ENCODE data around the gene JUP.

Gene JUP

GRCh38 chr17:41758601-41759000, 27.9 kb downstream of the JUP start:
- no peak for DNase-seq (ENCODE audit: low read depth)

GRCh38 chr17:41754066-41754465, 32.4 kb downstream of the JUP start:
- DNase-seq (ENCODE audit: low read depth): no peak

DNA sequence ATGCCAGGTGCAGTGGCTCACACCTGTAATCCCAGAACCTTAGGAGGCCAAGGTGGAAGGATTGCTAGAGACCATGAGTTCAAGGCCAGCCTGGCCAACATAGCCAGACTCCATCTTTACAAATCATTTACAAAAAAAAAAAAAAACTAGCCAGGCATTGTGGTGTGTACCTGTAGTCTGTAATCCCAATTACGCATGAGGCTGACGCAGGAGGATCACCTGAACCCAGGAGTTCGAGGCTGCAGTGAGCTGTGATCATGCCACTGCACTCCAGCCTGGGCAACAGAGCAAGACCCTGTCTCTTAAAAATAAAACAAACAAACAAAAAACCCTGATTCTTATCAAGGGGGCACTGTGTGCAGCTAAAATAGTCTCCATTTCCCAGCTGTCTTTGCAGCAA, 35.2 kb downstream of the JUP start:
- no peak for DNase-seq (ENCODE audit: low read depth)

GRCh38 chr17:41750862-41751261, 35.6 kb downstream of the JUP start:
- no peak for DNase-seq (ENCODE audit: low read depth)

DNA sequence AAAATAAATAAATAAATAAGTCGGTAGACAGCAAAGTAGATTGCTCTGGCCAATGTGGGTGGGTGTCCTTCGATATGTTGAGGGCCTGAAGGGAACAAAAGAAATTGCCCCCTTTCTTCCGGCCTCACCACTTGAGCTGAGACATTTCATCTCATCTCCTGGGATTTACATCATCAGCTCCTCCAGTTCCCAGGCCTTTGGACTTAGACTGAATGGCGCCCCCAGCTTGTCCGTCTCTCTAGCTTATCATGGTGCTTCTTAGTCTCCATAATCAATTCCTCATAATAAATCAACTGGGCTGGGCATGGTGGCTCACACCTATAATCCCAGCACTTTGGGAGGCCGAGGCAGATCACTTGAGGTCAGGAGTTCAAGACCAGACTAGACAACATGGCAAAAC, 38.2 kb downstream of the JUP start:
- no peak for DNase-seq (ENCODE audit: low read depth)

DNA sequence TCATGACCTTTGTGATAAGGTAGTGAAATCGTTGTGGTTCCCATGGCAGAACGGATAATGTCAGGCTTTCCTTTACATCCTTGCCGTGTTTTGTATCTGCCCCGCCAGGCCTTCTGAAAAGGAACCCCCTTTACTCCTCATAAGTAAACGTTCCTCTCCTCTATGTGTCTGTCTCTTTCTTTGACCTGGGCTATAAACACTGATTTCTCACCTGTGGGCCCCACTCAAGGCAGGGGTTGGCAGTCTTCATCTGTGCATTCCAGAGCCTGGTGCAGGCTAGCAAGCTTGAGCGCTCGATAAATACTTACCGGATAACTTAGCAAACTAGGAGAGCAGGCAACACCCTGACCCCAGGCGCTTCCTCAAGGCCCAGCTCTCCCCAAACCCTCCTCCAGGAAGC, 44.8 kb downstream of the JUP start:
- DNase-seq (ENCODE audit: low read depth): no peak

DNA sequence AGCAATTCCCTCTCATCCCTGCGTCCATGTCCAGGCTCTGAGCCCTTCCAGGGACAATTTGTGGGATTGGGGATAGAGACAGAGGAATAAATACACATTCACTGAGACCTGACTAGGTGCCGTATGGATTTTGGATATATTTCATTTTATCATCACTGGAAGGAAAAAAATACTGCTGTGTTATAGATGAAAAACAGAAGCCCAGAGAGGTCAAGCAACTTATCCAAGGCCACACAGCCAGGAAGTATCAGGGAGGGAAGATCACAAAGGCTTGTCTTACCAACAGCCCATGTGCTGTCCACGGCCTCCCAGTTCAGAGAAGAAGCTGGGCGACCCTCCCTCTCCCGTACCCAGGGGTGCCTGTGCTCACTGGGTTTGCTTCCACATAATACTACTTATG, 46.0 kb downstream of the JUP start:
- DNase-seq (ENCODE audit: low read depth): no peak

- DNase-seq (ENCODE audit: low read depth): no peak
Measured at GRCh38 chr17:41739661-41740352, 46.7 kb downstream of the JUP start.

DNA sequence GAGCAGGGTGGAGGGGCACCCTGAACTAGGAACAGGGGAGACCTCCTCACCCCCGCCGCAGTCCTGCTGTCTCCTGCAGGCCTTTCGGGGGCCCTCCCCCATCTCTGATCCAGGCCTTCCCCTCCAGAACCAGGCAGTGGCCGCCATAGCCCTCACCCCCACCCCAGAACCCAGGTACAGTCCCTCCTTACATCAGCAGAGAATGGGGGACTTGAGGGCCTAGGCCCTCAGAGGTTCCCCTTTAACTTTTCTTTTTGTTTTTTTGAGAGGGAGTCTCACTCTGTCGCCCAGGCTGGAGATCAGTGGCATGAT, 47.8 kb downstream of the JUP start:
- DNase-seq (ENCODE audit: low read depth): no peak

GRCh38 chr17:41738077-41738800, 48.3 kb downstream of the JUP start:
- DNase-seq (ENCODE audit: low read depth): peak; percentile 71

DNA sequence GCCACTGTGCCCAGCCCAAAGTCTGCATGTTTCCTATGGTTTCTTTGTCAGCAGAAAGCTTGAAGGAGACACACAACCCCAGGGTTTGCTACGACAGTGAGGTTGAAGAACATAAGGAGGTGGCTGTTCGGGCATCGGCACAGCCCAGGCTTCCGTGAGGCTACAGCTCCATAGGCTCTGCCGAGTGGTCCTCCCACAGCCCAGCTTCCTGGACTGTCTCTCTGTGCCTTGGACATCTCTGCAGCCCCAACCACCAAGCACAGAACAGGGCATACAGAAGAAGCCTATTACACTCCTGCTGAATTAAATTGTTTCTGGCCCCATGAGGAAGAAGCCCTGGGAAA, 48.9 kb downstream of the JUP start:
- no peak for DNase-seq (ENCODE audit: low read depth)

DNA sequence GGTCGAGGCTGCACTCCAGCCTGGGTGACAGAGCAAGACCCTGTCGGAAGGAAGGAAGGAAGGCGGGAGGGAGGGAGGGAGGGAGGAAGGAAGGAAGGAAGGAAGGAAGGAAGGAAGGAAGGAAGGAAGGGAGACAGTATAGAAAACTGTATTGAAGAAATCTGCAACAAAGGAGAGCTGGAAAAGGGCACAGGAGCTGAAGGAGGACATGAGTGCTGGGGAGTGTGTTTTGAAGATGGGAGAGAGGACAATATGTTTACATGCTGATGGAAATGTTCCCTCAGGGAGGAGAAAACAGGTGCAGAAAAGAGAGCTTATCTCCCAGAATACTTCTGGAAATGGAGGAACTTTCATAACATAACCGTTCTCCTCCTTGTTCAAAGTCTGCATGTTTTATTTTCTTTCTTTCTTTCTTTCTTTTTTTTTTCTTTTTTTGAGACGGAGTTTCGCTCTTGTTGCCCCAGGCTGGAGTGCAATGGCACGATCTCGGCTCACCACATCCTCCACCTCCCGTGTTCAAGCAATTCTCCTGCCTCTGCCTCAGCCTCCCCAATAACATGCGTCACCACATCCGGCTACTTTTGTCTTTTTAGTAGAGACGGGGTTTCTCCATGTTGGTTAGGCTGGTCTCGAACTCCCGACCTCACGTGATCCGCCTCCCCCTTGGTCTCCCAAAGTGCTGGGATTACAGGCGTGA, 49.4 kb downstream of the JUP start:
- no peak for DNase-seq (ENCODE audit: low read depth)

DNA sequence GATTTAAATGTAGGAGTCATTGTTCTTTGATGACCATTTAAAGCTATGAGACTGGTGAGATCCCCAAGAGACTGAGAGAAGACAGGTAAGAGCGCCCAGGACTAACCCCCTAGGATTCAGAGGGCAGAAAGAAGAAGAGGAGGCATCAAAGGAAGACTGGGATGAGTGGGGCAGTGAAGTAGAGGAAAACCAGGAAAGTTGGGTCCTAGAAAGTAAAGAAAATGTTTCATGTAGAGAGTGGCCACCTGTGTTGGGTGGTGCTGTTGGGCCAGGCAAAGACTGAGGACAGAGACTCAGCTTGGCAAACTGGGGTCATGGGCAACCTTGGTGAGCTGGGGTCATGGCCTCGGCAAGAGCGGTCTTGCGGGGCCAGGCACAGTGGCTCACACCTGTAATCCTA, 50.8 kb downstream of the JUP start:
- no peak for DNase-seq (ENCODE audit: low read depth)

DNA sequence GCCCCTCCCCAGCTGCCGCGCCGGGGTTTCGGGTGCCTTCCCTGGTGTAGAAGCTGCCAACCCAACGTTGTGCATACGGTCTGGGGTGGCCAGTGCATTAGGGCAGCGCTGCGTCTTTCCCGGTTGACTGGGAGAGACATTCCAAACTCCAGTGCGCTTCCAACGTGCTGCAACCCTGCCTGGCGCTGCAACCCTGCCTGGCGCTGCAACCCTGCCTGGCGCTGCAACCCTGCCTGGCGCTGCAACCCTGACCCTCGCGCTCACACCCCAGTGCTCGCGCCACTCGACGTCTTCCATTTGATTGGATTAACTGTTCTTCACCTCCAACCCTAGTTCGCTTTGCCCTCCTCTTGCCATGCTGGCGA, 51.6 kb downstream of the JUP start:
- DNase-seq (ENCODE audit: low read depth): no peak

DNA sequence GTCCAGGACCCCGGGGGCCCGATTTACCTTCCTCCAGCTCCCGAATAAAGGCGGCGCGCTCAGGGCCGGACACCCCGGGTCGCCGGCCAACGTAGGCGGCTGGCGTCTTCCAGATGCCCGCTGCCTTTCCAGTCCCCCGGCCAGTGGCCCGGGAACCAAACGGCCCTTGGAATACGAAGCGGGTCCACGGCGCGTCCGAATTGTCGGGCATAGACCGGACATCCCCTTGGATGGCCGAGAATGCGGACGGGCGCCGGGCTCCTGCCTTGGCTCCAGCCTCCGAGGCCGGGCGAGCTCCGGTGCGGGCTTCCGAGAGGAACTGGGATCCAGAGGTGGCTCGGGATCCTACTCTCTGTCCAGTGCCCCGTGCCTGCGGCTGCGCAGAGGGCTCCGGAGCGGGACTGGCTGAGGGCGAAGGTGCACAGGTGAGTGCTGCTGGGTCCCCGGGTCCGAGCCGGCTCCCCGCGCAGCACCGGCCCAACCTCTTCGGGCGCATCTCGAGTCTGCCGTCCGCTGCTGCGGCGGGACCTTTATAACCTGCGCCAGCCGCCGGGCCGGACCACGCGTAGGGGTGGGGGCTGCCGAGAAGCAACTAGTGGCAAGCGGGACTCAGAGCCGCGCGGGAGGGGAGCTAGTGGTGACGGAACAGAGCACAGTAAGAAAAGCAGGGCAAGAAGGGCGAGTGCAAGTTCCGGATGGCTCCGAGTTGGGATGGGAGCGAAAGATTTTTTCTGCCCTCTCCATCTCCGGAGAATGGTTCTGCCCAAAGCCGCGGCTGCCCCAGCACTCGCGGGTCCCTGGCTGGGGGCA, 52.2 kb downstream of the JUP start, which contains the start of gene HAP1:
HAP1 (minus strand) TSS at position 505 of the 810 bp plus-strand sequence; CDS start at position 496, 9 bp downstream.
- no peak for DNase-seq (ENCODE audit: low read depth)

- DNase-seq (ENCODE audit: low read depth): no peak
Measured at GRCh38 chr17:41733348-41734138, 53.0 kb downstream of the JUP start.

DNA sequence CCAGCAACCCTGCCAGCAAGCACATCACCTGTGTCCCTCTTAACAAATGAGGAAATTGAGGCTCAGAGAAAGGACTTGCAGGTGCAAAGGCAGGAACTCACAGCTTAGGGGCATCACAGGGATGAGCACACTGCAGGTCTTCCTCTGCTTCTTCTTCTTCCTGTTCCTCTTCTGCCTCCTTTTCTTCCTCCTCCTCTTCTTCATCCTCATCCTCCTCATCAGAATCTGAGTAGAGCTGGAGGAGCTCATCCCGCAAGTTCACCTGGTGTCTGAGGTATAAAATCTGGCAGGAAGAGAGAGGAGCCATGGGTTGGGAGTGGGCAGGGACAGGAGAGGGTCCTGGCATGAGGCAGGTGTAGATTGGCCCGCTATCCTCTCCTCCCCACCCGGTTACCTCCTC, 54.7 kb downstream of the JUP start:
- no peak for DNase-seq (ENCODE audit: low read depth)

DNA sequence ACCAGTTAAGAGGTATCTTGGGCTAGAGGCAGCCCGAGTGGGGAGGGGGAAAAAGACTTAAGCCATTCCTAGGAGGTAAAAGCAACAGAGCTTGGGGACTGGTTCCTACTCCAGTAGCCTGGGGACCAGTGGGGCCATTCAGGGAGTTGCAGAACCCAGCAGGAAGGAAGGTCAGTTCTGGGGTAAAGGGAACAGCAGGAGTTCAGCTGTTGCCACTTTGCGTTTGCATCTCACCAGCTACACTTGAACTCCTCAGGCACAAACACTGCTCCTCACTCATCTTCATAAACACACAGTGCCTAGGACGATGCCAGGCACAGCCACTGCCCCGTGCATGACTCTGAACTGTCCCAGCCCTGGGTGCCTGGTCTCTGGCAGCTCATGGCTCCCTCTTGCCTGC, 56.0 kb downstream of the JUP start:
- DNase-seq (ENCODE audit: low read depth): no peak

- DNase-seq (ENCODE audit: low read depth): no peak
Measured at GRCh38 chr17:41728056-41728455, 58.5 kb downstream of the JUP start.

- DNase-seq (ENCODE audit: low read depth): no peak
Measured at GRCh38 chr17:41725134-41725533, 61.4 kb downstream of the JUP start.

DNA sequence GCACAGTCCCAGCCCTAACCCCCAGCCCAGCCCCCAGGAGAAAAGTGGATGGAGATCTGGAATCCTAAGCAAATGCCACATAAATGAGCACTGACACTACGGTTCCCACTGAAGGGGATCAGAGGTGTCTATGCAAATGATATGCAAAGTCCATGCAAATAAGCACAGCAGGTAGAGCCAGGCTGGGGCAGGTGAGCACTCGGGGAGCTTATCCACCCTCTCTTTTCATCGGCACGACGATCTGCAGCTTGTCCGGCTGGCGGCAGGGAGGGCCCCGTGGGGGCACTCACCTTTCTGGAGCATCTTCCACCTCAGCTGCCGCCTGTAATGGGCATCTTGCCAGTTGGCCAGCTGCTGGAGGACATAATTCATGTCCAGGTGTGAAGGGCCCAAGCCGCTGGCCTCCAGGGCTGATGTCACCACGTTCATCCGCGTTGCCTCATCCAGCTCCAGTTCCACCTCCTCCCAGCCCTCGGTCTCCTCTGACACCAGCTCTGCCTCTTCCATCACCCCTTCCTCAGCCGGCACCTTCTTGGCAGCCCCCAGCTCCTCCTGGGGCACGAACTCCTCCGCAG, 61.9 kb downstream of the JUP start:
- no peak for DNase-seq (ENCODE audit: low read depth)
